ENCODE data around the gene EMP1.

- TF ChIP-seq CHD7 (IDR thresholded peaks at IDR 0.05; ENCODE audit: insufficient replicate concordance, low read length): no peak
- no peak for TF ChIP-seq MAFK (IDR thresholded peaks at IDR 0.05; ENCODE audit: low read depth, low read length)
- TF ChIP-seq KDM1A (IDR thresholded peaks at IDR 0.05; ENCODE audit: borderline replicate concordance, low read length): no peak
- no peak for TF ChIP-seq GABPA (IDR thresholded peaks at IDR 0.05; ENCODE audit: borderline replicate concordance, insufficient read depth, low read length)
- TF ChIP-seq CTCF (IDR thresholded peaks at IDR 0.05; ENCODE audit: control extremely low read depth in 1 of 3, insufficient read depth in 1 of 3, low read depth in 1 of 3, low read length in 3 of 3): no peak
- no peak for TF ChIP-seq CREB1 (IDR thresholded peaks at IDR 0.05)
- TF ChIP-seq POLR2AphosphoS5 (IDR thresholded peaks at IDR 0.05; ENCODE audit: low read depth, low read length): no peak
- no peak for TF ChIP-seq CEBPB (IDR thresholded peaks at IDR 0.05; ENCODE audit: low read depth, low read length)
- TF ChIP-seq POLR2A (IDR thresholded peaks at IDR 0.05; ENCODE audit: control extremely low read depth in 1 of 2, low read depth in 2 of 2, low read length in 2 of 2): no peak
- TF ChIP-seq TBP (IDR thresholded peaks at IDR 0.05; ENCODE audit: low read depth, low read length): no peak
- no peak for TF ChIP-seq POU5F1 (IDR thresholded peaks at IDR 0.05; ENCODE audit: low read depth, low read length)
- no peak for TF ChIP-seq YY1 (IDR thresholded peaks at IDR 0.05; ENCODE audit: low read depth, low read length)
- TF ChIP-seq SP1 (IDR thresholded peaks at IDR 0.05; ENCODE audit: low read depth, low read length): no peak
- TF ChIP-seq PHF8 (conservative IDR thresholded peaks at IDR 0.05; ENCODE audit: low read depth, low read length): no peak
Measured at GRCh38 chr12:13190275-13190674, 6.3 kb upstream of the EMP1 start.

All from H1 (cell line).